Measurements from ENCODE around the gene ITGB3. TPM values are rescaled to one million over a fixed set of nuclear protein-coding genes. Genes with fewer than 3 reads are reported as not detected.

The ITGB3 gene
- total RNA-seq, 2 donors from 2014 or later: 68.1 to 197 TPM

DNA sequence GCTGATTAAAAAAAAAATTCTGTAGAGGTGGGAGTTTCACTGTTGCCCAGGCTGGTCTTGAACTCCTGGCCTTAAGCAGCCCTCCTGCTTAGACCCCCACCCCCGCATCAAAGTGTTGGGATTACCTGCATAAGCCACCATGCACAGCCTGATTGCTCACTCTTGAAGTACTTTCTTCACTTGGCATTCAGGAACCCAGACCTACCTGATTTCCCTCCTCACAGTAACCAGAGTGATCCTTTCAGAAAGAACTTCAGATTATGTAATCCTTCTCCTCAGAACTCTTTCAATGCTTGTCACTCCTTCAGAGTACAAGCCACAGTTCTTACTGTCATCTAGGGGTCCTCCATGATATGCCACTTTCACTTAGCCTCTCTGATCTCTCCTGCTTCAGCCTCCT lies 71.5 kb downstream of the ITGB3 start:
- H3K9me3 ChIP-seq: no peaks in the 10 kb centered on the region
- DNase-seq (ENCODE audit: low spot score) (no peak), ATAC-seq (ENCODE audit: insufficient number of reproducible peaks, low FRiP score, low read depth) (no peak)
- H3K4me3 ChIP-seq: no peak overlapping the region
- no peaks in the 10 kb centered on the region for H3K36me3 ChIP-seq
- TF ChIP-seq, protein P1, sequence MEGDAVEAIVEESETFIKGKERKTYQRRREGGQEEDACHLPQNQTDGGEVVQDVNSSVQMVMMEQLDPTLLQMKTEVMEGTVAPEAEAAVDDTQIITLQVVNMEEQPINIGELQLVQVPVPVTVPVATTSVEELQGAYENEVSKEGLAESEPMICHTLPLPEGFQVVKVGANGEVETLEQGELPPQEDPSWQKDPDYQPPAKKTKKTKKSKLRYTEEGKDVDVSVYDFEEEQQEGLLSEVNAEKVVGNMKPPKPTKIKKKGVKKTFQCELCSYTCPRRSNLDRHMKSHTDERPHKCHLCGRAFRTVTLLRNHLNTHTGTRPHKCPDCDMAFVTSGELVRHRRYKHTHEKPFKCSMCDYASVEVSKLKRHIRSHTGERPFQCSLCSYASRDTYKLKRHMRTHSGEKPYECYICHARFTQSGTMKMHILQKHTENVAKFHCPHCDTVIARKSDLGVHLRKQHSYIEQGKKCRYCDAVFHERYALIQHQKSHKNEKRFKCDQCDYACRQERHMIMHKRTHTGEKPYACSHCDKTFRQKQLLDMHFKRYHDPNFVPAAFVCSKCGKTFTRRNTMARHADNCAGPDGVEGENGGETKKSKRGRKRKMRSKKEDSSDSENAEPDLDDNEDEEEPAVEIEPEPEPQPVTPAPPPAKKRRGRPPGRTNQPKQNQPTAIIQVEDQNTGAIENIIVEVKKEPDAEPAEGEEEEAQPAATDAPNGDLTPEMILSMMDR (IDR thresholded peaks at IDR 0.05): no peak
- peaks cover 3 to 7% of the 10 kb centered on the region in 2 donors for H3K4me1 ChIP-seq (ENCODE audit: control insufficient read depth in 1 of 2, low read depth in 2 of 2)
- H3K27me3 ChIP-seq (replicated peaks; ENCODE audit: insufficient read depth): no peaks in the 10 kb centered on the region
- H3K27ac ChIP-seq: peak overlapping the region in 1 of 2 donors; percentile 97

DNA sequence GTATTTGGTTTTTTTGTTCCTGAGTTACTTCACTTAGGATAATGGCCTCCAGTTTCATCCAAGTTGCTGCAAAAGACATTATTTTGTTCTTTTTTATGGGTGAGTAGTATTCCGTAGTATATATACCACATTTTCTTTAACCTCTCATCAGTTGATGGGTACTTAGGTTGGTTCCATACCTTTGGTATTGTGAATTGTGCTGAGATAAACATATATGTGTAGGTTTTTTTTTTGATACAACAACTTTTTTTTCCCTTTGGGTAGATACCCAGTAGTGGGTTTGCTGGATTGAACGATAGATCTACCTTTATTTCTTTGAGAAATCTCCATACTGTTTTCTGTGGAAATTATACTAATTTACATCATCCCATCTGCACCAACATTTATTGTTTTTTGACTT lies 76.9 kb downstream of the ITGB3 start:
- Histone ChIP-seq H3K36me3 (peaks cover 3% of the 10 kb centered on the region), H3K4me3 (no peak overlapping the region), H3K27me3 (replicated peaks; ENCODE audit: insufficient read depth) (no peaks in the 10 kb centered on the region), H3K9me3 (no peaks in the 10 kb centered on the region), H3K27ac (no peak overlapping the region), H3K4me1 (ENCODE audit: control insufficient read depth in 1 of 2, low read depth in 2 of 2) (no peaks in the 10 kb centered on the region)
- DNase-seq (ENCODE audit: low spot score) (no peak), ATAC-seq (ENCODE audit: insufficient number of reproducible peaks, low FRiP score, low read depth) (no peak)
- TF ChIP-seq, protein P1 (IDR thresholded peaks at IDR 0.05): no peak

DNA sequence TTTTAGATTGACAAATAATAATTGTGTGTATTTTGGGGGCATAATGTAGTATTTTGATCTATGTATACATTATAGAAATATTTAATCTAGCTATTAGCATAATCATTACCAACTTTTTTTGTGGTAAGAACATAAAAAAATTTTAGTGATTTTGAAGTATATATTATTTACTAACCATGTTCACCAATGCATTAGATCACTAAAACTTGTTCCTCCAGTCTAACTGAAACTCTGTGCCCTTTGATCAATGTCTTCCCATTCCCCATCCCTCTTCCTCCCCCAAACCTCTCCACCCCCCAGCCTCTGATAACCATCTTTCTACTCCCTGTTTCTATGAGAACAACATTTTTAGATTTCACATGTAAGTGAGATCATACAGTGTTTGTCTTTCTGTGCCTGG lies 78.7 kb downstream of the ITGB3 start:
- Histone ChIP-seq H3K27me3 (replicated peaks; ENCODE audit: insufficient read depth) (no peaks in the 10 kb centered on the region), H3K27ac (no peak overlapping the region)
- no peak for DNase-seq (ENCODE audit: low spot score)

DNA sequence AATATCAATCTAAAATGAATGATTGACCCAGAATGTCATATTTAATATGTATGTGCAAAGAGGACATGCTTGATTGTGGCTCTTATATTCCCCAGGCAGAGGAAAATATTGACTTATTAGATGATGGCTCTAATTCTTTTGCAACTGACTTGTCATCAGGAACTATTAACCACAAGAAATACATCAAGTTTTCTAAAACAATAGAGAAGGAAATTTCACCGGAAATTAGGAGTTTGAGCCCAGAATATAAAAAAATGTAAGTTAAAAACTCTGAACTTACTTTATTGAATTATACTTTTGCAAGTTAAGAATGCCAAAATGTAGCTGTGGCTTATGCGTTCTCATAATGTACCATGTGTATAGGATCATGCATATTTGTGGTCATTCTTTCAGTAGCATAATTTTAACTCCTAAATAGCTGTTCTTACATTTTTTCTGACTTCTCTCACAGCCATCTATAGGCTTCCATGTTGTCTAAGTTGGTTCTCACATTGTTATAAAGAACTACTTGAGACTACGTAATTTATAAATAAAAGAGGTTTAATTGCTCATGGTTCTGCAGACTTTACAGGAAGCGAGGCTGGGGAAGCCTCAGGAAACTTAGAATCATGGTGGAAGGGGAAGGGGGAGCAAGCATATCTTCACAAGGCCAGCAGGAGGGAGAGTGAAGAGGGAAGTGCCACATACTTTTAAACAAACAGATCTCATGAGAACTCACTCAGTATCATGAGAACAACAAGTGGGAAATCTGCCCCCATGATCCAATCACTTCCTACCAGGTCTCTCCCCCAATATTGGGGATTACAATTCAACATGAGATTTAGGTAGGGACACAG lies 81.7 kb downstream of the ITGB3 start:
- Histone ChIP-seq H3K9me3 (no peaks in the 10 kb centered on the region), H3K27me3 (replicated peaks; ENCODE audit: insufficient read depth) (no peaks in the 10 kb centered on the region), H3K27ac (no peak overlapping the region), H3K4me1 (ENCODE audit: control insufficient read depth in 1 of 2, low read depth in 2 of 2) (no peaks in the 10 kb centered on the region), H3K36me3 (peaks cover 3% of the 10 kb centered on the region), H3K4me3 (no peak overlapping the region)
- TF ChIP-seq, protein P1 (IDR thresholded peaks at IDR 0.05): no peak
- DNase-seq (ENCODE audit: low spot score): no peak
- ATAC-seq (ENCODE audit: insufficient number of reproducible peaks, low FRiP score, low read depth): no peak

More for the DNA sequence above, 78.7 kb downstream of the ITGB3 start:
- ATAC-seq (ENCODE audit: insufficient number of reproducible peaks, low FRiP score, low read depth): no peak
- Histone ChIP-seq H3K9me3 (no peaks in the 10 kb centered on the region), H3K4me3 (no peak overlapping the region), H3K36me3 (peaks cover 3% of the 10 kb centered on the region), H3K4me1 (ENCODE audit: control insufficient read depth in 1 of 2, low read depth in 2 of 2) (no peaks in the 10 kb centered on the region)
- TF ChIP-seq, protein P1 (IDR thresholded peaks at IDR 0.05): no peak

DNA sequence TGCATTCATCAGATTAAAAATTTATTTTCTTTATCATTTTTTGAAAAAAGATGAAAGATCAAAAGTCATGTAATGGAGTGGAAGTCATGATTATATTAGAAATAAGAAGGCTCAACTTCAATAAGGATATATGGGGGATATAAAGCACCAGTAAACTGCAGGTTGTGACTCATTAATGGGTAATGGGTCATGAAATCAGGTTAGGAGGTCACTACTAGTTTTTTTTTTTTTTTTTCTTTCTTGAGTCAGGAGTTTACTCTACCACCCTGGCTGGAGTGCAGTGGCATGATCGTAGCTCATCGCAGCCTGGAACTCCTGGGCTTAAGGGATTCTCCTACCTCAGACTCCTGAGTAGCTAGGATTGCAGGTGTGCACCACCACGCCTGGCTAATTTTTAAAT lies 84.4 kb downstream of the ITGB3 start:
- Histone ChIP-seq H3K36me3 (no peaks in the 10 kb centered on the region), H3K27ac (no peak overlapping the region), H3K27me3 (replicated peaks; ENCODE audit: insufficient read depth) (no peaks in the 10 kb centered on the region), H3K4me3 (no peak overlapping the region), H3K4me1 (ENCODE audit: control insufficient read depth in 1 of 2, low read depth in 2 of 2) (no peaks in the 10 kb centered on the region), H3K9me3 (no peaks in the 10 kb centered on the region)
- no peak for ATAC-seq (ENCODE audit: insufficient number of reproducible peaks, low FRiP score, low read depth)
- TF ChIP-seq, protein P1 (IDR thresholded peaks at IDR 0.05): no peak
- DNase-seq (ENCODE audit: low spot score): no peak

Measured in thoracic aorta (tissue), 2 donors.